ENCODE data around the gene MAGEF1. TPM values are rescaled to one million over a fixed set of nuclear protein-coding genes. Genes with fewer than 3 reads are reported as not detected.

Gene MAGEF1
- total RNA-seq, 1 experiment from 2014 or later, result 31.9 TPM

- Histone ChIP-seq H4K91ac (ENCODE audit: insufficient read length, low read depth, low read length) (no peak overlapping the region), H2BK12ac (ENCODE audit: insufficient read length, low read depth, low read length) (no peak overlapping the region), H3K4me2 (ENCODE audit: insufficient read depth, insufficient read length, low read length) (no peak overlapping the region), H3K27me3 (ENCODE audit: insufficient read depth, low read length) (no peaks in the 10 kb centered on the region), H3K79me1 (ENCODE audit: insufficient read depth, low read depth, low read length, poor library complexity, severe bottlenecking) (no peaks in the 10 kb centered on the region), H3K23ac (ENCODE audit: insufficient read length, low read depth, low read length) (no peak overlapping the region), H3K56ac (ENCODE audit: insufficient read length, low read depth, low read length) (no peak overlapping the region), H3K9ac (ENCODE audit: extremely low read depth, insufficient read length, low read length) (no peak overlapping the region), H2AFZ (ENCODE audit: low read length) (no peak overlapping the region), H2AK5ac (ENCODE audit: insufficient read length, low read length) (no peak overlapping the region), H2BK15ac (ENCODE audit: low read depth, low read length) (no peak overlapping the region), H3K23me2 (ENCODE audit: insufficient read length, low read depth, low read length, poor library complexity, severe bottlenecking) (no peaks in the 10 kb centered on the region), H2BK5ac (ENCODE audit: insufficient read length, low read length) (no peak overlapping the region), H4K20me1 (ENCODE audit: control insufficient read depth, insufficient read depth, insufficient read length) (no peaks in the 10 kb centered on the region), H4K5ac (ENCODE audit: insufficient read length, low read depth, low read length) (no peak overlapping the region), H3K4ac (ENCODE audit: low read depth, low read length) (no peak overlapping the region), H3K27ac (ENCODE audit: insufficient read length, low read depth, low read length) (no peak overlapping the region), H3K9me3 (ENCODE audit: control insufficient read depth, low read depth, low read length) (no peaks in the 10 kb centered on the region), H3K18ac (ENCODE audit: insufficient read length, low read depth, low read length) (no peak overlapping the region), H3K4me1 (ENCODE audit: insufficient read depth, low read length) (no peaks in the 10 kb centered on the region), H3K14ac (ENCODE audit: insufficient read depth, low read length) (no peak overlapping the region), H2BK120ac (ENCODE audit: low read depth, low read length, poor library complexity, severe bottlenecking) (no peak overlapping the region), H4K8ac (replicated peaks; ENCODE audit: insufficient read length, low read depth, low read length) (no peak overlapping the region), H2BK20ac (ENCODE audit: low read depth, low read length, poor library complexity, severe bottlenecking) (no peak overlapping the region), H3T11ph (ENCODE audit: low read length) (no peak overlapping the region), H3K79me2 (ENCODE audit: insufficient read depth, low read length) (no peaks in the 10 kb centered on the region)
- Mint-ChIP-seq H3K4me3 (no peak overlapping the region), H3K36me3 (ENCODE audit: insufficient read depth in 1 of 3, low read depth in 3 of 3) (no peaks in the 10 kb centered on the region), H3K27me3 (ENCODE audit: low read depth) (peaks cover 4% of the 10 kb centered on the region), H3K4me1 (peaks cover 11 to 19% of the 10 kb centered on the region in 2 experiments), H3K27ac (no peak overlapping the region), H3K9me3 (no peaks in the 10 kb centered on the region)
- DNase-seq, result no peak
- WGBS (ENCODE audit: extremely low coverage, insufficient read length, low lambda C conversion rate), result no CpG with 5 or more reads among the region's 5 CpGs
- TF ChIP-seq CTCF (conservative IDR thresholded peaks at IDR 0.05), result no peak
These were observed 28.0 kb upstream of the MAGEF1 start for GRCh38 chr3:184739594-184740505.
